Measurements from ENCODE around the gene ZNF14. TPM values are rescaled to one million over a fixed set of nuclear protein-coding genes. Genes with fewer than 3 reads are reported as not detected.
A peak's percentile ranks its signal among the peaks of the same experiment; 100 is the strongest.

The ZNF14 gene
- total RNA-seq, 1 experiment from 2014 or later = 4.9 TPM

- ChIA-PET POLR2A (no interaction called here), CTCF (no interaction called here)
- H3K27me3 Mint-ChIP-seq (ENCODE audit: insufficient read depth, unreplicated experiment) = no peaks in the 10 kb centered on the region
- H3K9me3 Mint-ChIP-seq (ENCODE audit: unreplicated experiment) = peaks cover 9% of the 10 kb centered on the region
- intact Hi-C loops (cut with micrococcal nuclease; ENCODE audit: unreplicated experiment) = loop anchor here (2.0 kb wide), 2 partner anchors 89 to 123 kb away; partner anchors contain the start of gene ZNF93
- no peak for DNase-seq
- H3K4me1 ChIP-seq = peaks cover 12% of the 10 kb centered on the region
- H3K36me3 ChIP-seq (ENCODE audit: control insufficient read depth, insufficient read depth, low read length) = no peaks in the 10 kb centered on the region
- H3K9me3 ChIP-seq = no peaks in the 10 kb centered on the region
- peak overlapping the region; percentile 98 for H3K4me3 Mint-ChIP-seq (ENCODE audit: unreplicated experiment)
- peak overlapping the region; percentile 69; the same call in 1 of the 2 replicates for H3K4me3 ChIP-seq (ENCODE audit: low read depth, low read length)
- no peak for TF ChIP-seq CTCF (IDR thresholded peaks at IDR 0.05; ENCODE audit: insufficient read depth in 1 of 2, low read depth in 1 of 2, low read length in 1 of 2, severe bottlenecking in 1 of 2, unreplicated experiment in 1 of 2)
- H3K36me3 Mint-ChIP-seq (ENCODE audit: insufficient read depth, unreplicated experiment) = peaks cover 9% of the 10 kb centered on the region
- H3K4me1 Mint-ChIP-seq (ENCODE audit: low read depth, unreplicated experiment) = peaks cover 17% of the 10 kb centered on the region
- BruUV-seq (replicated peaks) = no TSS peak
- H3K27me3 ChIP-seq (replicated peaks; ENCODE audit: control insufficient read depth, insufficient read depth, low read length) = no peaks in the 10 kb centered on the region
- H3K27ac Mint-ChIP-seq (ENCODE audit: unreplicated experiment) = peak overlapping the region; percentile 95
Measured at GRCh38 chr19:19777692-19778091, 44.8 kb upstream of the ZNF14 start.

GRCh38 chr19:19776206-19777008, 43.5 kb upstream of the ZNF14 start:
- peak overlapping the region; percentile 72 for H3K4me3 ChIP-seq (ENCODE audit: low read depth, low read length)
- H3K27me3 Mint-ChIP-seq (ENCODE audit: insufficient read depth, unreplicated experiment) = no peaks in the 10 kb centered on the region
- CTCF ChIA-PET = interaction anchor here (0.8 to 1.3 kb wide), 2 partner anchors 44 to 108 kb away, joined by 3 to 8 read pairs; partner anchors contain the start of genes ZNF101 and ZNF14
- peaks cover 17% of the 10 kb centered on the region for H3K4me1 Mint-ChIP-seq (ENCODE audit: low read depth, unreplicated experiment)
- DNase-seq = peak; percentile 99
- no peaks in the 10 kb centered on the region for H3K36me3 ChIP-seq (ENCODE audit: control insufficient read depth, insufficient read depth, low read length)
- no peak for TF ChIP-seq CTCF (IDR thresholded peaks at IDR 0.05; ENCODE audit: insufficient read depth in 1 of 2, low read depth in 1 of 2, low read length in 1 of 2, severe bottlenecking in 1 of 2, unreplicated experiment in 1 of 2)
- H3K4me3 Mint-ChIP-seq (ENCODE audit: unreplicated experiment) = peak overlapping the region; percentile 98
- H3K9me3 Mint-ChIP-seq (ENCODE audit: unreplicated experiment) = peaks cover 9% of the 10 kb centered on the region
- H3K27ac Mint-ChIP-seq (ENCODE audit: unreplicated experiment) = peak overlapping the region; percentile 95
- no peaks in the 10 kb centered on the region for H3K27me3 ChIP-seq (replicated peaks; ENCODE audit: control insufficient read depth, insufficient read depth, low read length)
- POLR2A ChIA-PET = interaction anchor here (0.5 to 2.3 kb wide), 10 partner anchors 43 to 1621 kb away, joined by 3 to 25 read pairs (median 6); partner anchors contain the start of genes ATP13A1, ZNF101, ZNF14 and ZNF253
- intact Hi-C loops (cut with micrococcal nuclease; ENCODE audit: unreplicated experiment) = loop anchor here (1.0 to 2.0 kb wide), 5 partner anchors 43 to 124 kb away; partner anchors contain the start of genes ATP13A1, ZNF101, ZNF14 and ZNF93
- H3K9me3 ChIP-seq = no peaks in the 10 kb centered on the region
- BruUV-seq (replicated peaks) = no TSS peak
- H3K36me3 Mint-ChIP-seq (ENCODE audit: insufficient read depth, unreplicated experiment) = peaks cover 9% of the 10 kb centered on the region
- peaks cover 12% of the 10 kb centered on the region for H3K4me1 ChIP-seq

- no peaks in the 10 kb centered on the region for H3K27me3 Mint-ChIP-seq (ENCODE audit: insufficient read depth, unreplicated experiment)
- intact Hi-C loops (cut with micrococcal nuclease; ENCODE audit: unreplicated experiment) = loop anchor here (1.0 to 2.0 kb wide), 5 partner anchors 43 to 125 kb away; partner anchors contain the start of genes ATP13A1, ZNF101, ZNF14 and ZNF93
- TF ChIP-seq CTCF (IDR thresholded peaks at IDR 0.05; ENCODE audit: insufficient read depth in 1 of 2, low read depth in 1 of 2, low read length in 1 of 2, severe bottlenecking in 1 of 2, unreplicated experiment in 1 of 2) = no peak
Measured at GRCh38 chr19:19775891-19776205, 42.9 kb upstream of the ZNF14 start.

More at GRCh38 chr19:19775891-19776205, 42.9 kb upstream of the ZNF14 start:
- H3K9me3 ChIP-seq = no peaks in the 10 kb centered on the region; the same call in 1 of the 2 replicates
- ChIA-PET CTCF (interaction anchor here (1.3 kb wide), 1 partner anchor 43 kb away, joined by 8 read pairs; the partner anchor contains the start of gene ZNF14), POLR2A (interaction anchor here (0.5 to 2.3 kb wide), 8 partner anchors 43 to 1366 kb away, joined by 3 to 25 read pairs (median 6); partner anchors contain the start of genes ATP13A1, ZNF101, ZNF14 and ZNF253)
- Mint-ChIP-seq H3K4me1 (ENCODE audit: low read depth, unreplicated experiment) (peaks cover 17% of the 10 kb centered on the region), H3K4me3 (ENCODE audit: unreplicated experiment) (peak overlapping the region; percentile 98), H3K27ac (ENCODE audit: unreplicated experiment) (peak overlapping the region; percentile 95), H3K36me3 (ENCODE audit: insufficient read depth, unreplicated experiment) (peaks cover 9% of the 10 kb centered on the region), H3K9me3 (ENCODE audit: unreplicated experiment) (peaks cover 9% of the 10 kb centered on the region)
- peak overlapping the region; percentile 72 for H3K4me3 ChIP-seq (ENCODE audit: low read depth, low read length)
- no peaks in the 10 kb centered on the region for H3K36me3 ChIP-seq (ENCODE audit: control insufficient read depth, insufficient read depth, low read length)
- H3K4me1 ChIP-seq = peaks cover 12% of the 10 kb centered on the region
- DNase-seq = no peak
- no peaks in the 10 kb centered on the region for H3K27me3 ChIP-seq (replicated peaks; ENCODE audit: control insufficient read depth, insufficient read depth, low read length)
- BruUV-seq (replicated peaks) = TSS peak; percentile 95

Measured in Caco-2 (cell line).